GM13976 (cell line): ENCODE results near the gene SRP9.

Source experiments
- DNase-seq: peaks from one replicate; pipeline ENCODE4 v3.0.0; 2012; ENCODE audit warnings: low spot score
- CTCF ChIP-seq: IDR thresholded peaks from 2 replicates; pipeline ENCODE4 v1.5.1; 2012; ENCODE audit warnings: borderline replicate concordance, mild to moderate bottlenecking; ENCODE audit not compliant: insufficient read depth; ENCODE audit errors: extremely low read depth, missing control alignments, control extremely low read depth
- in situ Hi-C: fragments of 300-500 bp; cut with MboI; formaldehyde crosslinking; loops from one replicate; pipeline ENCODE4 v1.12.0; 2022; ENCODE audit warnings: low sequenced_read_pairs, mixed read lengths, inconsistent platforms; ENCODE audit not compliant: unreplicated experiment

SRP9 gene

GRCh38 chr1:225737866-225738265 lies 39.8 kb upstream of the SRP9 start:
- DNase-seq = no peak
- in situ Hi-C loops = no loop called here
- no peak for TF ChIP-seq CTCF

- in situ Hi-C loops = no loop called here
- TF ChIP-seq CTCF = no peak
- DNase-seq = no peak
Observed at GRCh38 chr1:225738763-225739162, 38.9 kb upstream of the SRP9 start.

- no peak for DNase-seq
- TF ChIP-seq CTCF = no peak
- in situ Hi-C loops = no loop called here
Observed at GRCh38 chr1:225739542-225740107, 38.0 kb upstream of the SRP9 start.

DNA sequence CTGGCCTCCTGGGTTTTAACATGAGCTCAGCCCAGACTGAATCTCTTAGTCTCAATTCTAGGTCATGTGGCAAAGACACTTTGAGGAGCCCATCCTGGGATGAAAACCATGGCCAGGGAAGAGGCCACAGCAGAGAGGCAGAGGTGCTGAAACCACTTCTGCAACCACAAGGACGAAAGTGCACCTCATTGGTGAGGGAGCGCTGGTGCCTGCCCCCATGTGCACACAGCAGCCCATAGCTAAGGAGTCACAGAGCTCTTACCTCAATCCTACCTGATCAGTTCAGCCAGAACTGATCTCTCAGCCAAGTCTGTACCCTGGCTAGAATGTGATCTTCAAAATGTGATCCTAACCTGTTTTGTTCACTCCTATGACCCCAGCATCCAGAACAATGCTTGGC lies 32.9 kb upstream of the SRP9 start:
- no peak for DNase-seq
- TF ChIP-seq CTCF = no peak
- in situ Hi-C loops = no loop called here

DNA sequence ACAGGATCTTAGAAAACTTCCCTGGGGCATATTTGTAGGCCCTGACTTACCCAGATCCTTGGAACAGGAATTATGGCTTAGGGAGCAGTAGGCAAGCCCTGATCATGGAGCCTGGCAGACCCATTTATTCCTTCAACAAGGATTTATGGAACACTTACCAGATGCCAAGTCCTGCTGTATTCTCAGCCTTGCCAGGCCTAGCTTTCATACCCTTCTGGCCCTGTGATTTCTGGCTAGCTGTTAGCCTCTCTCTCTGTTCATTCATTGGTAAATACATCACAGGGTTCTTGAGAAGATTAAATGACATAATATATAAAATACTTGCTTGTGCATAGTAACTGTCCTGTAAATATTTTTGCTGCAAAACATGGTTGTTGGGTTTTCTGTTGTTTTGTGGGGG lies 32.4 kb upstream of the SRP9 start:
- in situ Hi-C loops = no loop called here
- DNase-seq = no peak
- no peak for TF ChIP-seq CTCF

GRCh38 chr1:225746361-225747179 lies 31.1 kb upstream of the SRP9 start:
- TF ChIP-seq CTCF = no peak
- in situ Hi-C loops = no loop called here
- no peak for DNase-seq
